HG02981 (cell line): ENCODE data around the gene SLC35F2.

Experiments used
- ATAC-seq: cut with Tn5 transposase; IDR thresholded peaks from one replicate; pipeline ENCODE4 v1.9.1; 2021; ENCODE audit warnings: mild to moderate bottlenecking, moderate library complexity; ENCODE audit not compliant: unreplicated experiment

Gene SLC35F2

DNA sequence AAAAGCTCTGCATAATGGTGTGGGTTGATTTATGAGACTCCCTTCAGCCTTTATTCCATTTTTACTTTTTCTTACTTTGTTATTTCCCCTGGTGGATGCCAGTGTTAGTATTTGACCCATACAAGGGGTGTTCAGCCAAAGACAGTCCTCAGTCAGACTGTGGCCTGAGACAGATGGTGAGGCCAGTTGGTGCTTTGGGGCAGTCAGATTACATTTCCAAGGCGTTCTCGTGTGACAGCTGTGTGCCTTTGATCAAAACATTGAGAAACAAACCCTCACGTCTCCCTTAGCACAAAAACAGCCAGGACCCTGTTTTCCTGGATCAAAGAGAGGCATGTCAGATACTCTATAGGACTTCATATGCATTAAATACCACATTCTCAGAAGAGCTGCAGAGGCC lies 115.4 kb downstream of the SLC35F2 start:
- ATAC-seq = no peak

DNA sequence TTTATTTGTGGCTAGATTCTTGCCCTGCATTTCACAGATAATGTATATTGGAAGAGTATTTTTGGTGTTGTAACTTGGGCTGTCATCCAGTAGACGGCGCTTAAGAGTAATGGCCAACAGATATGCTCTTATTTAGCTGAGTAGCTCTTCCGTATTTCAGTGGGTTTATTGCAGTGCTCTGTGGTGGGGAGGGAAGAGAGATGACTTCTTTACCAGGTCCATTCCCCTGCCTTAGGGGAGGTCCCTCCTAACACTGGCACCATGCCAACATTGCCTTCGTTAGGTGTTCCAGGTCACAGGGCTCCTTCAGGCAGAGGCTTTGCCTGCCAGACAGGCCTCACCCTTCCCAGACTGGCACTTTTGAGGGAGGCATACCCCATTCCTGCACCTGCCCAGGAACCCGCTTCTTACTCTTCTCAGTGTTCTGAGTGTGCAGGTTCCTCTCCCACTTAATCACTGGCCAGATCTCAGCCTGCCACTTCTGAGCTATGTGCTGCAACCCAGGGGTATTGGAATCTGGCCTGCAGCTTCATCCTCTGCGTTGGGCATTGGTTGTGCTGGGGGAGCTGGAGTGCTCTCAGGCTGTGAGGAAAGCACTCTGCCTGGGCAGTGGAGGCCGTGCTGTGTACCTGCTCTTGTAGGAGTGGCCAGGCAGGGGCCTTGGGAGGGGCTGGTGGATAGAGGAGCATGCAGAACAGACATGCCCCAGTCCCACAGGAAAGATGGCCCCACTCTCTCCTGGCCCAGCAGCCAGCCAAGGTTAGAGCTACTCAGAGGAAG lies 117.4 kb downstream of the SLC35F2 start:
- peak; percentile 93 for ATAC-seq
